GM19463 (cell line): Measurements from ENCODE around the gene PCDHGA7.
A peak's percentile ranks its signal among the peaks of the same experiment; 100 is the strongest.
"Not testable (repeated sequence)": the region's sequence is repeated elsewhere in the genome, so short reads cannot be mapped to it uniquely, and the experiment has no call there.

ENCODE experiments used
- ATAC-seq: cut with Tn5 transposase; IDR thresholded peaks from one replicate; pipeline ENCODE4 v1.9.1; 2021; ENCODE audit warnings: mild to moderate bottlenecking, moderate library complexity; ENCODE audit not compliant: unreplicated experiment

The PCDHGA7 gene

GRCh38 chr5:141397756-141398551 is 15.4 kb downstream of the PCDHGA7 start, which contains the start of gene PCDHGB5:
TSS of gene PCDHGB5 (plus strand) at chr5:141397947. CDS start at chr5:141398128, 181 bp downstream.
- peak; percentile 99 for ATAC-seq

DNA sequence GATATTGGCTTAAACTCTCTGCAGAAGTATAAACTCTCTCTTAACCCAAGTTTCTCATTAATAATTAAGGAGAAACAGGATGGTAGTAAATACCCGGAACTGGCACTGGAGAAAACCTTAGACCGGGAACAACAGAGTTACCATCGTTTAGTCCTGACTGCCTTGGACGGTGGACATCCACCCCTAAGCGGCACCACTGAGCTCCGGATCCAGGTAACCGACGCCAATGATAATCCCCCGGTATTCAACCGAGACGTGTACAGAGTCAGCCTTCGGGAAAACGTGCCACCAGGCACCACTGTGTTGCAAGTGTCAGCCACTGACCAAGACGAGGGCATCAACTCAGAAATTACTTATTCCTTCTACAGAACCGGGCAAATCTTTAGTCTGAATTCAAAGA is 16.1 kb downstream of the PCDHGA7 start:
- ATAC-seq, result no peak

GRCh38 chr5:141399555-141400258 is 17.2 kb downstream of the PCDHGA7 start:
- ATAC-seq, result no peak

GRCh38 chr5:141402553-141403243 is 20.2 kb downstream of the PCDHGA7 start, which contains the start of gene PCDHGA9:
TSS of gene PCDHGA9 (plus strand) at chr5:141402778. CDS start at chr5:141402953, 175 bp downstream.
- ATAC-seq, result no peak

- ATAC-seq, result no peak
Measured at GRCh38 chr5:141403387-141403786, 20.8 kb downstream of the PCDHGA7 start.

- ATAC-seq, result peak; percentile 85
Measured at GRCh38 chr5:141407790-141408505, 25.4 kb downstream of the PCDHGA7 start, which contains the start of gene PCDHGB6. TSS of gene PCDHGB6 (plus strand) at chr5:141408021. CDS start at chr5:141408203, 182 bp downstream.

GRCh38 chr5:141409598-141410306 is 27.2 kb downstream of the PCDHGA7 start:
- ATAC-seq, result no peak

DNA sequence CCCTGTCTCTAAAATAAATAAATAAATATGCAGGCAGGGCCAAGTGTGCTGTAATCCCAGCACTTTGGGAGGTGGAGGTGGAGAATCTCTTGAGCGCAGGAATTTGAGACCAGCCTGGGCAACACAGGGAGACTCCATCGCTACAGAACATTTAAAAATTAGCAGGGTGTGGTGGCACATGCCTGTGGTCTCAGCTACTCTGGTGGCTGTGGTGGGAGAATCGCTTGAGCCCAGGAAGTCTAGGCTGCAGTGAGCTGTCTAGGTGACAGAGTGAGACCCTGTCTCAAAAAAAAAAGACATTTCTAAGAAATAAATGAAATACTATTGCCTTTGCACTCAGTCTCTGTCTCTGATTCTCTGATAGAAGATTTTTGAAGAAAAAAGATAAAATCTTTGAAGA is 29.0 kb downstream of the PCDHGA7 start:
- ATAC-seq, result no peak

DNA sequence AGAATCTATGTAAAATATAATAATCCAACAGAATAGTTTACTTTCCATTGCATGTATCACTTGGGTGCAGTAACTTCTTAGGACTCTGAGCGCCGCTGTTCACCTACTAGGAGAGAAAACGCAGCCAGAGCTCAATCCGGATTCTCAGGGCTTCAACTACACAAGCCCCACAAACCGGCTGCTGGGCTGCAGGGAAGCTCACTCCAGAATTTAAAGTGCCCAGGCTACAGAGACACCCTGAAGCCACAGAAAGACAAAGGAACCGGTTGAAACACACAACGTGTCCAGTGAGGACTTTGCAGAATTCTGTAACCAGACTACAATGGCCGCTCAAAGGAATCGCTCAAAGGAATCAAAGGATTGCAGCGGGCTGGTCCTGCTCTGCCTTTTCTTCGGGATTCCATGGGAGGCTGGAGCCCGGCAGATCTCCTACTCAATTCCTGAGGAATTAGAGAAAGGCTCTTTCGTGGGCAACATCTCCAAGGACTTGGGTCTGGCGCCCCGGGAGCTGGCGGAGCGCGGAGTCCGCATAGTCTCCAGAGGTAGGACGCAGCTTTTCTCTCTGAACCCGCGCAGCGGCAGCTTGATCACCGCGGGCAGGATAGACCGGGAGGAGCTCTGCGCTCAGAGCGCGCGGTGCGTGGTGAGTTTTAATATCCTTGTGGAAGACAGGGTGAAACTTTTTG is 30.5 kb downstream of the PCDHGA7 start, which contains the start of gene PCDHGA10:
PCDHGA10 (plus strand) TSS at position 134 of the 686 bp plus-strand sequence; CDS start at position 323, 189 bp downstream.
- ATAC-seq, result peak; percentile 71

GRCh38 chr5:141413540-141414069 is 31.1 kb downstream of the PCDHGA7 start:
- no peak for ATAC-seq

GRCh38 chr5:141414548-141415274 is 32.2 kb downstream of the PCDHGA7 start:
- not testable (repeated sequence) for ATAC-seq

GRCh38 chr5:141415275-141415618 is 32.7 kb downstream of the PCDHGA7 start:
- not testable (repeated sequence) for ATAC-seq

GRCh38 chr5:141417494-141418172 is 35.1 kb downstream of the PCDHGA7 start, which contains the start of gene PCDHGB7:
TSS of gene PCDHGB7 (plus strand) at chr5:141417677. CDS start at chr5:141417860, 183 bp downstream.
- ATAC-seq, result peak; percentile 67

DNA sequence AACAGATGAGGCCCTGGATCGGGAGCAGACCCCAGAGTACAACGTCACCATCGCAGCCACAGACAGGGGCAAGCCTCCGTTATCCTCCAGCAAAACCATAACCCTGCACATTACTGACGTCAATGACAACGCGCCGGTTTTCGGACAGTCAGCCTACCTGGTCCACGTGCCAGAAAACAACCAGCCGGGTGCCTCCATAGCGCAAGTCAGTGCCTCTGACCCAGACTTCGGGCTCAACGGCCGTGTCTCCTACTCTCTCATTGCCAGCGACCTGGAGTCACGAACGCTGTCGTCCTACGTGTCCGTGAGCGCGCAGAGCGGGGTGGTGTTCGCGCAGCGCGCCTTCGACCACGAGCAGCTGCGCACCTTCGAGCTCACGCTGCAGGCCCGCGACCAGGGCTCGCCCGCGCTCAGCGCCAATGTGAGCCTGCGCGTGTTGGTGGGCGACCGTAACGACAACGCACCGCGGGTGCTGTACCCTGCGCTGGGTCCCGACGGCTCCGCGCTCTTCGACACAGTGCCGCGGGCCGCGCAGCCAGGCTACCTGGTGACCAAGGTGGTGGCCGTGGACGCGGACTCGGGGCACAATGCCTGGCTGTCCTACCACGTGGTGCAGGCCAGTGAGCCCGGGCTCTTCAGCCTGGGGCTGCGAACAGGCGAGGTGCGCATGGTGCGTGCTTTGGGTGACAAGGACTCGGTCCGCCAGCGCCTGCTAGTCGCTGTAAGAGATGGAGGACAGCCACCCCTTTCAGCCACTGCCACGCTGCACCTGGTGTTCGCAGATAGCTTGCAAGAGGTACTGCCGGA is 36.7 kb downstream of the PCDHGA7 start:
- no peak for ATAC-seq

DNA sequence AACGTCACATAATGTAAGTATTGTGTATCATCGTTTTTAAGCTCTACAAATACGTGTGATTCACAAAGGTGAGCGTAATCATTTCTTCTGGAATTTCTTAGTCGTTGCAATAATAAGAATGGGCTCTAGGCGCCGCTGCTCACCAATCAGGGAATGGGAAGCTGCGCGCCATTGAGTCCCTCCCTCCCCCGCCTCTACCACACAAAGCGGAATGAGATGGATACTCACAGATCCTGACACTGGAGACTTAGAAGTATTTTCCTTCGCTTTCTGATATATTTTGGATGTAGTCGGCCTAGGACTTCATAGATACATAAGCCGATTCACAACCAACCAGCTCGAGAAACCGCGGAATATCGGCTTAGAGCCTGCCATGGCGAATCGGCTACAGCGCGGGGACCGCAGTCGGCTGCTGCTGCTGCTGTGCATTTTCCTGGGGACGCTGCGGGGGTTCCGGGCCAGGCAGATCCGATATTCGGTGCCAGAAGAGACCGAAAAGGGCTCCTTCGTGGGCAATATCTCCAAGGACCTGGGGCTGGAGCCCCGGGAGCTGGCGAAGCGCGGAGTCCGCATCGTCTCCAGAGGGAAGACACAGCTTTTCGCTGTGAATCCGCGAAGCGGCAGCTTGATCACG is 38.4 kb downstream of the PCDHGA7 start, which contains the start of gene PCDHGA11:
PCDHGA11 (plus strand) TSS at position 197 of the 634 bp plus-strand sequence; CDS start at position 374, 177 bp downstream.
- ATAC-seq, result peak; percentile 51

GRCh38 chr5:141421489-141421855 is 38.9 kb downstream of the PCDHGA7 start:
- no peak for ATAC-seq
